Activated CD4-positive, alpha-beta T cell treated with anti-CD3 and anti-CD28 coated beads for 36 hours (primary cell): ENCODE measurements around the gene FCMR. TPM values are rescaled to one million over a fixed set of nuclear protein-coding genes. Genes with fewer than 3 reads are reported as not detected.

Experiments
- ATAC-seq: fragments of 200-7000 bp; cut with Tn5 transposase; one replicate; pipeline ENCODE4 v1.10.0; 2021; ENCODE audit warnings: mild to moderate bottlenecking, moderate library complexity
- CTCF ChIA-PET: fragments of 350-600 bp; sonication (Branson Sonifier 250); formaldehyde crosslinking; loops from one replicate; lab custom pipeline; 2021; ENCODE audit warnings: antibody characterized with exemption; lab: Charles Lee
- POLR2A ChIA-PET: fragments of 350-600 bp; sonication (Branson Sonifier 250); formaldehyde crosslinking; loops from one replicate; lab custom pipeline; 2021; ENCODE audit warnings: antibody characterized with exemption, inconsistent platforms; lab: Charles Lee
- DNase-seq: peaks from one replicate; pipeline ENCODE4 v3.0.0-alpha.2; 2020
- H3K27ac Mint-ChIP-seq: one replicate; pipeline ENCODE4 v1.8.0; 2021; ENCODE audit warnings: mixed read lengths
- H3K27me3 Mint-ChIP-seq: one replicate; pipeline ENCODE4 v1.8.0; 2021; ENCODE audit warnings: mixed read lengths
- H3K36me3 Mint-ChIP-seq: one replicate; pipeline ENCODE4 v1.8.0; 2021; ENCODE audit warnings: low read depth, mixed read lengths
- H3K4me1 Mint-ChIP-seq: one replicate; pipeline ENCODE4 v1.8.0; 2021; ENCODE audit warnings: mixed read lengths
- H3K4me3 Mint-ChIP-seq: one replicate; pipeline ENCODE4 v1.8.0; 2021; ENCODE audit warnings: mild to moderate bottlenecking, moderate library complexity, mixed read lengths
- H3K9me3 Mint-ChIP-seq: one replicate; pipeline ENCODE4 v1.8.0; 2021; ENCODE audit warnings: low read depth, mixed read lengths
- intact Hi-C, 2 experiments: fragments of 100-400 bp; cut with DNase I in 1 of 2; cut with micrococcal nuclease in 1 of 2; formaldehyde crosslinking; loops; one replicate each; pipeline versions ENCODE4 v1.14.2 to v1.15.1; 2022 to 2024; cut with DNase I, micrococcal nuclease
- total RNA-seq, 2 experiments: library from RNA; stranded (reverse); gene quantifications; one replicate each; pipeline ENCODE4 v1.2.3, GENCODE V29; 2021

FCMR gene
- total RNA-seq, 2 experiments from 2014 or later, result 41.6 to 49.3 TPM

DNA sequence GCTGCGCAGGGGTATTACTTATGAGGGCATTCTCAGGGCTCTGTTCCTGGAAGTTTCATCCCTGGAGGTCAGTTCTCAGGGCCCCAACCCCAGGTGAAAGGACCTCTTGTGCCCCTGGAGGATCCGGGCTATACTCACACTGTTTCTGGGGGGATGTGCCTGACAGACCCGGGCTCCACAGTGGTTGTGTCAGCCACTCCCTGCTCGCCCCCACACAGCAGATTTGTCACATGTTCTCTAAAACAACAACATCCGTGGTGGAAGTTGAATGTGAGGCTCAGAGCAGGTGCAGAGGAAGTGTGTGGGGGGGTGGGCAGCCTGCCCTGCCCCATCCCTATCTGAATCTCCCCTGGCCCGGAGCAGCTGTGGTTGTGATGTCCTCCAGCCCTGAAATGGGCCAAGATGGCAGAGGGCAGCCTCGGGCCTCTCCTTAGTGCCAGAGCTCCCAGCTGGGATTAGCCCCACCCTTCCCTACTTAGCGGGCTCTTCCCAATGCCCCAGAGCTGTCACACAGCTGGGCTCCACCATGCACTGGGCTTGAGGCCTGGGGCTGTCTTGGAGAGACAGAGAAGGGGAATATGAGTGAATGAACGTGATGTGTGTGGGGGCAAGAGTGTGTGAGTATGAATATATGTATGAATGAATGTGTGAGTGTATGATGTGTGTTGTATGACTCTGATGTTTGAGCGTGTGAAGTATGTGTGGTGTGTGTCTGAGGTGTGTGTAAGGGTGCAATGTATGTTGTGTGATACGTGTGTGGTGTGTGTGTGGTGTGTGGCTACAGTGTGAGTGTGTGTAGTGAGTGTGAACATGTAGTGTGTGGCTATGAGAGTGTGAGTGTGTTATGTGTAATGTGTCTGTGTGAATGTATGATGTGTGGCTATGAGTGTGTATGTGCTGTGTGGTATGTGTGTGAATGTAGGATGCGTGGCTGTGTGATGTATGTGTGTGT, 1.5 kb upstream of the FCMR start:
- H3K27ac Mint-ChIP-seq, result no peak overlapping the region
- no peaks in the 10 kb centered on the region for H3K27me3 Mint-ChIP-seq
- DNase-seq, result peak; percentile 84
- POLR2A ChIA-PET, result no interaction called here
- peak; percentile 62 for ATAC-seq
- CTCF ChIA-PET, result interaction anchor here (1.3 to 12.9 kb wide), 8 partner anchors 7 to 198 kb away, joined by 3 to 200 read pairs (median 16); no protein-coding TSS in a partner anchor
- no peaks in the 10 kb centered on the region for H3K9me3 Mint-ChIP-seq
- H3K4me3 Mint-ChIP-seq, result no peak overlapping the region
- H3K36me3 Mint-ChIP-seq, result peaks cover 13% of the 10 kb centered on the region
- H3K4me1 Mint-ChIP-seq, result peaks cover 30% of the 10 kb centered on the region
- intact Hi-C loops, result loop anchor here in 1 of 2 experiments (10.0 kb wide), 1 partner anchor 402 kb away; the partner anchor contains the start of gene CD55

DNA sequence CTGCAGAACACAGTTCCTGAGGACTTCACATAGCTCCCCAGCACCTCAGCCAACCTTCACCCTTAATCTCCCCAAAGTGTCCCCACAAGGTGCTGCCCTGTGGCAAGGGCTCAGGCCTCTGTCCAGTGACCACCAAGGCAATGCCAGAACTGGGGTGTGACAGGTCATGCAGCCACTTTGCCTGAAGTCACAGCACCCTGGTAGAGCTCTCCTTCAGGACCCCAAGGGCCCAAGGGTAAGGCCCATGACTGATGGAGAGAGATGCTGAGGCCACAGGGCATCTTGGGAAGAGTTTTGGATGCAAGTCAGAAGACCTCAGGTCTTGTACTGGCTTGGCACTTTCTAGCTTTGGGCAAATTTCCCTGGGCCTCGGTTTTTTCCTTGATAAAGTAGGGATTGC, 783 bp upstream of the FCMR start:
- POLR2A ChIA-PET, result no interaction called here
- intact Hi-C loops, result loop anchor here in 1 of 2 experiments (10.0 kb wide), 1 partner anchor 402 kb away; the partner anchor contains the start of gene CD55
- Mint-ChIP-seq H3K4me3 (no peak overlapping the region), H3K4me1 (peaks cover 31% of the 10 kb centered on the region), H3K9me3 (no peaks in the 10 kb centered on the region), H3K36me3 (peaks cover 19% of the 10 kb centered on the region), H3K27me3 (no peaks in the 10 kb centered on the region), H3K27ac (no peak overlapping the region)
- ATAC-seq (no peak), DNase-seq (peak; percentile 32)
- CTCF ChIA-PET, result interaction anchor here (0.5 to 12.9 kb wide), 15 partner anchors 8 to 575 kb away, joined by 3 to 306 read pairs (median 4); partner anchors contain the start of genes EIF2D and IL20

DNA sequence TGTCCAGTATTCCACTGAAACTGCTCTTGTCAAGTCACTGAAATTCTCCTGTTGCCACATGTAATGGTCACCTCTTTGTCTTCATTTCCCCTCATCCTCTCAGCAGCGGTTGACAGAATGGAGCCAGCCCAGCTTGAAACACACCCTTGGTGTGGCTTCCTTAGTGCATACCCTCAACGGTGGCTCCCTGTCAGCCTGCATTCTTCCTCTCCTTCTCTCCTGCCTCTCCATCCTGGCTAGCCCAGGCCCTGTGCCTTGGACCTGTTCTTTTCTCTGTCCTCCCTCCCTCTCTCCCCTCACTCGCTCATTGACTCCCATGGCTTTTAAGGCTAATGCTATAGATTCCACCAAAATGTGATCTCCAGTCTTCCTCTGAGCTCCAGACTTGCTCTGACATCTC, 3.7 kb downstream of the FCMR start:
- peak overlapping the region; percentile 73 for H3K27ac Mint-ChIP-seq
- H3K9me3 Mint-ChIP-seq, result no peaks in the 10 kb centered on the region
- intact Hi-C loops, result loop anchor here in 1 of 2 experiments (10.0 kb wide), 1 partner anchor 443 kb away; the partner anchor contains the start of gene IKBKE
- peaks cover 40% of the 10 kb centered on the region for H3K36me3 Mint-ChIP-seq
- peak overlapping the region; percentile 54 for H3K4me3 Mint-ChIP-seq
- ATAC-seq, result no peak
- CTCF ChIA-PET, result interaction anchor here (1.0 to 12.9 kb wide), 14 partner anchors 9 to 439 kb away, joined by 3 to 306 read pairs (median 7); partner anchors contain the start of gene IL20
- DNase-seq, result no peak
- H3K4me1 Mint-ChIP-seq, result peaks cover 71% of the 10 kb centered on the region
- H3K27me3 Mint-ChIP-seq, result no peaks in the 10 kb centered on the region
- POLR2A ChIA-PET, result interaction anchor here (0.7 to 1.3 kb wide), 2 partner anchors 114 to 358 kb away, joined by 3 read pairs; no protein-coding TSS in a partner anchor

DNA sequence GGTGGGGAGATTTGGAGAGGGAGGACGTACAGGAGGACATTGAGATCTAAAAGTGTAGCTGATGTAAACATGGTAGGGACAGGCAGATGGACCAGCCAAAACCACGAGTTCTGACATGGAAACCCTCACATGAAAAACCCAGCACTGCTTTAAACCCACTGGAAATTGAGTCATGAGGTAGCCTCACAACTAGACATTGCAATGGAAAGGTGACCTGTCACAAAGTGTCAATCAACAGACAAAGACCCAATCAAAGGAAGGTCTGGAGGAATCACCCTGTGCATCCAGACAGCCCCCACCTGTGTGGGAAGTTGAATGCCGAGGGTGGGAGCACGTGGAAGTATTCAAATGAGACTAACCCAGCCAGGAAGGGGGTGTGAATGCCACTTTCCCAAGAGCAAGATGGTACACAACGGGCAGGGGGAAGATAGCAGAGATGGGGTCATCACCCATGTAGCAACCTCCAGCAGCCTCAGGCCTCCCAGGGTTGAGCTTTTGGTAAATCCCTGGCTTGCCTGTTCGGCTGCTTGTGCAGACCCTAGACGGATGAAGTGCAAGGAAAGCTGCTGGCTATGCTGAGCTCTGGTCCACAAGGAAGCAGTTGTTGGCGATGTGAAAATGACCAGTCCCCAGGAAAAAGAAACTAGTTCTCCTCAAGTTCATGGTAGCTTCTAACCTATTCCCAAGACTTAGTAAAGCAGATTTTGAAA, 5.6 kb downstream of the FCMR start:
- H3K4me1 Mint-ChIP-seq, result peaks cover 89% of the 10 kb centered on the region
- H3K36me3 Mint-ChIP-seq, result peaks cover 49% of the 10 kb centered on the region
- no peaks in the 10 kb centered on the region for H3K9me3 Mint-ChIP-seq
- H3K4me3 Mint-ChIP-seq, result peak overlapping the region; percentile 54
- H3K27ac Mint-ChIP-seq, result peak overlapping the region; percentile 73
- DNase-seq (no peak), ATAC-seq (peak; percentile 20)
- POLR2A ChIA-PET, result no interaction called here
- H3K27me3 Mint-ChIP-seq, result no peaks in the 10 kb centered on the region
- CTCF ChIA-PET, result interaction anchor here (0.7 to 12.9 kb wide), 14 partner anchors 10 to 281 kb away, joined by 3 to 306 read pairs (median 4); partner anchors contain the start of gene IL20
- intact Hi-C loops, result loop anchor here in 1 of 2 experiments (10.0 kb wide), 1 partner anchor 441 kb away; the partner anchor contains the start of gene IKBKE

DNA sequence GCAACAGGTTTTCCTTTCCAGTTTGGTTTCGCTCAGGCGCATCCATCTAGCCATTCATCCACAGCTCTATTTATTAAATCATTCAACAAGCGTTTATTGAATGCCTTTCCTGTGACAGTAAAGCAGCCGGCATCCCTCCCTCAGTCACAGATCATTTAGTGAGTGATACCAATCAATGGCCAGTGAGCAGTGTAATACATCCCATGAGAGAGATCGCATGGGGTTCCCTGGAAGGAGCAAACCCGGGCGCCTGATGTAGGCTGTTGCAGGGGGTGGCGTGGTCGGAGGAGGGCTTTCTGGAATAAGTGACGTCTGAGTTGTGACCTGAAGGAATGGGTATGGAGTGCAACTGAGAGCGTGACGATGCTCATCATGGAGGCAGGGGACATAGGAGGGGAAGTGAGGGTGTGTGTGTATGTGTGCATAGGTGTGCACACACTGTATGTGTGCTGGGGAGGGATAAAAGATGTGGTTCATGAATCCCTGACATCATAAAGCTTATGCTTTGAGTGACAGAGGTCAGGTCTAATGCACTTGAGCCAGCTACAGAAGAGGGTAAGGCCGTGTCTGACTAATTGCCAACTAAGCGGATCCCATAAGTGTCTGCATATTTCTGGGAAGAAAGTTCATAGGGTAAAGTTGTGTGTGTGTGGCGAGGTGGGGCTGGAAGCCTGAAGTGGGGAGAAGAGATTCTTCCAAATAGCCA, 6.6 kb downstream of the FCMR start:
- no peaks in the 10 kb centered on the region for H3K9me3 Mint-ChIP-seq
- peak overlapping the region; percentile 54 for H3K4me3 Mint-ChIP-seq
- peaks cover 89% of the 10 kb centered on the region for H3K4me1 Mint-ChIP-seq
- H3K36me3 Mint-ChIP-seq, result peaks cover 42% of the 10 kb centered on the region
- DNase-seq, result no peak
- POLR2A ChIA-PET, result no interaction called here
- no peaks in the 10 kb centered on the region for H3K27me3 Mint-ChIP-seq
- intact Hi-C loops, result loop anchor here in 1 of 2 experiments (10.0 kb wide), 1 partner anchor 440 kb away; the partner anchor contains the start of gene IKBKE
- ATAC-seq, result no peak
- CTCF ChIA-PET, result interaction anchor here (0.6 to 12.9 kb wide), 9 partner anchors 15 to 425 kb away, joined by 3 to 306 read pairs (median 41); partner anchors contain the start of gene IL20
- H3K27ac Mint-ChIP-seq, result peak overlapping the region; percentile 73

DNA sequence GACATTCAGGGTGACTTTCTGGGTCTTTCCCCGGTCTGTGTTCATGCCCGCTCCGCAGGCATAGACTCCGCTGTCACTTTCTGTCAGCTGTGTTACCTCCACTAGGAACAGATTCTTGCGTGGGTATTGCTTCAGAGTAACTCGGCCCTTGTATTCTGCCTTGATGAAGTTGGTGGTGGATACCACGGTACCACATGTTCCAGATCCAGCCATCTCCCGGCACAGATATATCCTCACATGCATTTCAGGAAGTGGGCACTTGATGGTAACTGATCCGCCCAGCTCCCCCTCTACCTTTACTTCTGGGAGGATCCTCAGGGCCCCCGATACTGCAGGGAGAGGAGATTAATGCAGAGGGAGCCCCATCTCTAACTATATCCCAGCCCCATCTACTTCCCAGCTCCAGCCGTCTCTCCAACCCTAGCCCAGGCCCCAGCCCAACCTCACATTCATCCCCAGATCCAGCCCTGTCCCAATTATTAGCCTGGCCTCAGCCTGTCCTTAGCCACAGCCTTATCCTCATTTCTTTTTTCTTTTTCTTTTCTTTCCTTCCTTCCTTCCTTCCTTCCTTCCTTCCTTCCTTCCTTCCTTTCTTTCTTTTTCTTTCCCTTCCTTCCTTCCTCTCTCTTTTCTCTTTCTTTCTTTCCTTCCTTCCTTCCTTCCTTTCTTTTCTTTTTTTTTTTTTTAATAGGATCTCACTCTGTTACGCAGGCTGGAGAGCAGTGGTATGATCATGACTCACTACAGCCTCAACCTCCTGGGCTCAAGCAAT, 7.8 kb downstream of the FCMR start:
- Mint-ChIP-seq H3K4me3 (no peak overlapping the region), H3K36me3 (peaks cover 38% of the 10 kb centered on the region), H3K27me3 (no peaks in the 10 kb centered on the region), H3K27ac (peak overlapping the region; percentile 16), H3K9me3 (no peaks in the 10 kb centered on the region), H3K4me1 (peaks cover 88% of the 10 kb centered on the region)
- DNase-seq (no peak), ATAC-seq (no peak)
- intact Hi-C loops, result loop anchor here (1.0 to 10.0 kb wide), 4 partner anchors 19 to 439 kb away; partner anchors contain the start of gene IKBKE (in 1 of the 2)
- POLR2A ChIA-PET, result no interaction called here
- CTCF ChIA-PET, result interaction anchor here (1.5 to 12.9 kb wide), 10 partner anchors 8 to 188 kb away, joined by 3 to 306 read pairs (median 64); partner anchors contain the start of genes FCMR and IL20

DNA sequence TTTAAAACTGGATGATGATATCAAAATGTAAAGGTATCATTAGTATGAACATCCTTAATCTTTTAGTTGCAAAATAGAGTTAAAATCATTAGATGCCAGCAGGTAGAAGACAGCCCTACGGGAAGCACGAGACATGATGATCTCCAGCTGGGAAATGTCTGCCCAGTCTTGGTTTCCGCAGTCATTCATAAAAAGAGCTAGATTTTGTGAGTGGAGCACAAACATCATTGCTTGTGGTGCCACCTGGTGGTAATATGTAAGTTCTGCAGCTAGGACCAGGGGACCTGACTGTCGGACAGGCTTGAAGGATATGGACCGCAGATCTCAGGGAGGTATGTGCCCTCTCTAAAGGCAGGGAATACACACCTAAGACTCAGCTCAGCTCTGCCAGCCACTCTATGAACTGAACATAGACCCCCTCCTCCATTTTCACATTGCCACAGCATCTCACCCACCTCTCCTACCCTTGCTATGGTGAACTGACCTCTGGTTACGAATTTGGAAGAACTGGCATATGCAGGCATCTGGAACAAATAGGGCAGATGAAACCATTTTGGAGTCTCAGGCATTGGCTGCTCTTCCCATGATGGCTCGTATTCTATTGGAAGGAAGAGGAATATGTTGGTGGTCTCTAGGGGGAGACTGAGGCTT, 9.2 kb downstream of the FCMR start:
- peaks cover 88% of the 10 kb centered on the region for H3K4me1 Mint-ChIP-seq
- no peak overlapping the region for H3K4me3 Mint-ChIP-seq
- ChIA-PET CTCF (interaction anchor here (0.5 to 12.9 kb wide), 69 partner anchors 9 to 433 kb away, joined by 3 to 306 read pairs (median 5); partner anchors contain the start of genes DYRK3, FCMR, IL10 and IL20), POLR2A (interaction anchor here (0.7 to 1.1 kb wide), 3 partner anchors 46 to 173 kb away, joined by 3 to 4 read pairs (median 3); no protein-coding TSS in a partner anchor)
- ATAC-seq (peak; percentile 39), DNase-seq (peak; percentile 76)
- H3K27me3 Mint-ChIP-seq, result no peaks in the 10 kb centered on the region
- intact Hi-C loops, result loop anchor here (1.0 to 10.0 kb wide), 9 partner anchors 21 to 438 kb away; partner anchors contain the start of genes IKBKE (in 1 of the 2) and IL20 (in 1 of the 2)
- peaks cover 41% of the 10 kb centered on the region for H3K36me3 Mint-ChIP-seq
- H3K27ac Mint-ChIP-seq, result no peak overlapping the region
- no peaks in the 10 kb centered on the region for H3K9me3 Mint-ChIP-seq

DNA sequence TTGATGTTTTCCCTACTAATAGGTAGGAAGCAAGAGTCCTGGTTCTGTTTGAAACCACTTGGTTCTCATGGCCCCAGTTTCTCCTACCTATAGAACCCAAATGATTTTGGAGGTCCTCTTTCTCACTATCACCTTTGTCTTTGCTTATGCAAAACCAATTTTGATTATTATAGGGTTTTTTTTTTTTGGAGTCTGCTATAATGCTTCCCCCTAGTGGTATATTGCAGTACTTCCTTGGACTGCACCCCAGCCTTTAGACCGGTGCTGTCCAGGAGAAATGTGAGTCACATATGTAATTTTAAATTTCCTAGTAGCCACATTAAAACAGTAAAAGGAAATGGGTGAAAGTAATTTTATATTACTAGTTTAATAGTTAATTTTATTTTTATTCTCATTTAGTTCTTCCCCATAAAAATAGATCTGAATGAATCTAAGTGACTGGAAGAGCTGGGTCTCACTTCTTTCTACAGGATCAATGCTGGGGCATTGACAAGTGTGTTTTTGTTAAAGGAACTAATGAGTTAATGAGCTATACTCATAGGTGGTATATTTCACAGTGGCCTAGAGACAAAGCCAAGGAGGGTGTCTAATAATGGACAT, 10.6 kb downstream of the FCMR start:
- DNase-seq (peak; percentile 55), ATAC-seq (peak; percentile 36)
- ChIA-PET CTCF (interaction anchor here (0.6 to 12.9 kb wide), 43 partner anchors 10 to 432 kb away, joined by 3 to 306 read pairs (median 8); partner anchors contain the start of genes FCMR, IL20 and IL24), POLR2A (interaction anchor here (0.6 kb wide), 1 partner anchor 17 kb away, joined by 4 read pairs; no protein-coding TSS in a partner anchor)
- H3K36me3 Mint-ChIP-seq, result peaks cover 38% of the 10 kb centered on the region
- H3K27ac Mint-ChIP-seq, result no peak overlapping the region
- no peaks in the 10 kb centered on the region for H3K27me3 Mint-ChIP-seq
- intact Hi-C loops, result loop anchor here (1.0 to 10.0 kb wide), 5 partner anchors 14 to 436 kb away; partner anchors contain the start of genes DYRK3 (in 1 of the 2), IKBKE (in 1 of the 2), IL20 (in 1 of the 2) and IL24 (in 1 of the 2)
- H3K4me1 Mint-ChIP-seq, result peaks cover 88% of the 10 kb centered on the region
- no peak overlapping the region for H3K4me3 Mint-ChIP-seq
- H3K9me3 Mint-ChIP-seq, result no peaks in the 10 kb centered on the region
